Activated CD8-positive, alpha-beta T cell treated with anti-CD3 and anti-CD28 coated beads, Interleukin-2, amount 10 ng/mL, durations not matched to agents 7 days and 5 days (primary cell): ENCODE data around the gene WDR53. TPM values are rescaled to one million over a fixed set of nuclear protein-coding genes. Genes with fewer than 3 reads are reported as not detected.
A peak's percentile ranks its signal among the peaks of the same experiment; 100 is the strongest.
"Not testable (repeated sequence)": the region's sequence is repeated elsewhere in the genome, so short reads cannot be mapped to it uniquely, and the experiment has no call there.

Source experiments
- ATAC-seq: fragments of 150-1000 bp; cut with Tn5 transposase; one replicate; pipeline ENCODE4 v1.10.0; 2021; ENCODE audit warnings: moderate library complexity
- CTCF ChIA-PET: fragments of 350-600 bp; sonication (Branson Sonifier 250); formaldehyde crosslinking; loops from one replicate; lab custom pipeline; 2021; ENCODE audit warnings: antibody characterized with exemption; lab: Charles Lee
- POLR2A ChIA-PET: fragments of 350-600 bp; sonication (Branson Sonifier 250); formaldehyde crosslinking; loops from one replicate; lab custom pipeline; 2021; ENCODE audit warnings: antibody characterized with exemption; lab: Charles Lee
- DNase-seq: peaks from one replicate; pipeline ENCODE4 v3.0.0-alpha.2; 2020
- H3K27ac Mint-ChIP-seq: one replicate; pipeline ENCODE4 v1.8.0; 2021; ENCODE audit warnings: mild to moderate bottlenecking, mixed read lengths
- H3K27me3 Mint-ChIP-seq: one replicate; pipeline ENCODE4 v1.8.0; 2021; ENCODE audit warnings: low read depth, mixed read lengths
- H3K36me3 Mint-ChIP-seq: one replicate; pipeline ENCODE4 v1.8.0; 2021; ENCODE audit warnings: low read depth, mixed read lengths
- H3K4me1 Mint-ChIP-seq: one replicate; pipeline ENCODE4 v1.8.0; 2021; ENCODE audit warnings: low read depth, mixed read lengths
- H3K4me3 Mint-ChIP-seq: one replicate; pipeline ENCODE4 v1.8.0; 2021; ENCODE audit warnings: mild to moderate bottlenecking, mixed read lengths
- H3K9me3 Mint-ChIP-seq: one replicate; pipeline ENCODE4 v1.8.0; 2022; ENCODE audit warnings: mixed read lengths; ENCODE audit not compliant: insufficient read depth
- total RNA-seq, 2 experiments: library from RNA; stranded (reverse); gene quantifications; one replicate each; pipeline ENCODE4 v1.2.3, GENCODE V29; 2021

The WDR53 gene
- total RNA-seq: 10 to 100 TPM; 21.0 to 21.8 TPM

- POLR2A ChIA-PET: interaction anchor here (0.6 to 2.0 kb wide), 23 partner anchors 10 to 376 kb away, joined by 3 to 12 read pairs (median 4); partner anchors contain the start of genes CEP19, NCBP2, PAK2 and PIGX
- CTCF ChIA-PET: interaction anchor here (1.0 to 3.3 kb wide), 7 partner anchors 13 to 401 kb away, joined by 3 to 22 read pairs (median 6); partner anchors contain the start of gene NCBP2
- Mint-ChIP-seq H3K4me3 (peak within 1 kb of the TSS; percentile 96), H3K36me3 (peaks cover 22% of the 10 kb centered on the region), H3K27ac (peak within 1 kb of the TSS; percentile 97), H3K27me3 (no peaks in the 10 kb centered on the region), H3K9me3 (no peaks in the 10 kb centered on the region), H3K4me1 (peaks cover 52% of the 10 kb centered on the region)
- peak; percentile 96 for DNase-seq
- ATAC-seq: peak; percentile 96
These were observed at the start of gene WDR53, which contains the start of gene FBXO45 for GRCh38 chr3:196568246-196569002. Gene WDR53 (minus strand): TSS chr3:196568554. CDS start chr3:196561475, 7,079 bp downstream. Gene FBXO45 (plus strand): TSS chr3:196568660. CDS start chr3:196568985, 325 bp downstream.

DNA sequence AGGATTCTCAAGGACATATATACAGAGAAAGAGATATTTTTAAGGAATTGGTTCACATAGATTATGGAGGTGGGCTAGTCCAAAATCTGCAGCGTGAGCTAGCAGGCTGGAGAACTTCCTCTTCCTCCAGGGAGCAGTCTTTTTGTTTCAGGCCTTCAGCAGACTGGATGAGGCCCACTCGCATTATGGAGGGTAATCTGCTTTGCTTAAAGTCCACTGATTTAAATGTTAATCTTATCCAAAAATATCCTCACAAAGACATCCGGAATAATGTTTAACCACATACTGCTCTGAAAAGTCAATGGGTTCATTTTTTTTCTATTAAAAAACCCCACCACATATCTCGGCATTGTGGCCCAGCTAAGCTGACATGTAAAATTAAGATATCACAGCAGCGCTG lies 48.9 kb upstream of the WDR53 start:
- no peak overlapping the region for H3K27ac Mint-ChIP-seq
- CTCF ChIA-PET: interaction anchor here (1.0 to 1.5 kb wide), 3 partner anchors 8 to 67 kb away, joined by 4 to 11 read pairs (median 8); no protein-coding TSS in a partner anchor
- peaks cover 57% of the 10 kb centered on the region for H3K4me1 Mint-ChIP-seq
- H3K36me3 Mint-ChIP-seq: no peaks in the 10 kb centered on the region
- POLR2A ChIA-PET: interaction anchor here (2.3 kb wide), 1 partner anchor 15 kb away, joined by 10 read pairs; no protein-coding TSS in a partner anchor
- H3K9me3 Mint-ChIP-seq: no peaks in the 10 kb centered on the region
- H3K27me3 Mint-ChIP-seq: no peaks in the 10 kb centered on the region
- DNase-seq: no peak
- ATAC-seq: no peak
- no peak overlapping the region for H3K4me3 Mint-ChIP-seq

GRCh38 chr3:196615234-196615633 lies 46.9 kb upstream of the WDR53 start:
- not testable (repeated sequence) for H3K4me3 Mint-ChIP-seq, ATAC-seq, H3K36me3 Mint-ChIP-seq, H3K27ac Mint-ChIP-seq, H3K9me3 Mint-ChIP-seq, DNase-seq, H3K27me3 Mint-ChIP-seq
- ChIA-PET POLR2A (interaction anchor here (1.2 kb wide), 1 partner anchor 17 kb away, joined by 4 read pairs; no protein-coding TSS in a partner anchor), CTCF (interaction anchor here (0.8 kb wide), 1 partner anchor 70 kb away, joined by 3 read pairs; no protein-coding TSS in a partner anchor)
- H3K4me1 Mint-ChIP-seq: peaks cover 63% of the 10 kb centered on the region

GRCh38 chr3:196611761-196612483 lies 43.6 kb upstream of the WDR53 start:
- Mint-ChIP-seq H3K36me3 (no peaks in the 10 kb centered on the region), H3K9me3 (no peaks in the 10 kb centered on the region), H3K4me1 (peaks cover 58% of the 10 kb centered on the region), H3K27ac (peak overlapping the region; percentile 91), H3K27me3 (no peaks in the 10 kb centered on the region), H3K4me3 (peak overlapping the region; percentile 67)
- ATAC-seq (peak; percentile 46), DNase-seq (peak; percentile 38)
- CTCF ChIA-PET: interaction anchor here (0.8 to 10.2 kb wide), 9 partner anchors 9 to 330 kb away, joined by 3 to 211 read pairs (median 7); partner anchors contain the start of genes NCBP2 and NRROS
- POLR2A ChIA-PET: interaction anchor here (0.7 to 4.6 kb wide), 4 partner anchors 19 to 330 kb away, joined by 3 to 83 read pairs (median 4); partner anchors contain the start of genes NCBP2 and NRROS

- POLR2A ChIA-PET: interaction anchor here (0.6 to 4.6 kb wide), 11 partner anchors 11 to 130 kb away, joined by 3 to 83 read pairs (median 4); partner anchors contain the start of genes CEP19, NRROS and PIGX
- CTCF ChIA-PET: interaction anchor here (0.5 to 10.2 kb wide), 32 partner anchors 7 to 360 kb away, joined by 3 to 211 read pairs (median 5); partner anchors contain the start of genes CEP19, NRROS, PAK2 and PIGX
- H3K4me3 Mint-ChIP-seq: peak overlapping the region; percentile 64
- peaks cover 52% of the 10 kb centered on the region for H3K4me1 Mint-ChIP-seq
- peak overlapping the region; percentile 81 for H3K27ac Mint-ChIP-seq
- DNase-seq (peak; percentile 56), ATAC-seq (peak; percentile 47)
- no peaks in the 10 kb centered on the region for H3K36me3 Mint-ChIP-seq
- H3K27me3 Mint-ChIP-seq: no peaks in the 10 kb centered on the region
- H3K9me3 Mint-ChIP-seq: no peaks in the 10 kb centered on the region
These were observed 41.6 kb upstream of the WDR53 start for GRCh38 chr3:196609805-196610515.

GRCh38 chr3:196609343-196609775 lies 41.0 kb upstream of the WDR53 start:
- ChIA-PET POLR2A (interaction anchor here (0.6 to 4.6 kb wide), 11 partner anchors 11 to 131 kb away, joined by 3 to 83 read pairs (median 4); partner anchors contain the start of genes CEP19, NRROS and PIGX), CTCF (interaction anchor here (0.5 to 10.2 kb wide), 34 partner anchors 8 to 361 kb away, joined by 3 to 211 read pairs (median 5); partner anchors contain the start of genes CEP19, NRROS, PAK2 and PIGX)
- no peaks in the 10 kb centered on the region for H3K27me3 Mint-ChIP-seq
- peak; percentile 97 for DNase-seq
- H3K9me3 Mint-ChIP-seq: no peaks in the 10 kb centered on the region
- peak overlapping the region; percentile 81 for H3K27ac Mint-ChIP-seq
- ATAC-seq: peak; percentile 86
- H3K4me1 Mint-ChIP-seq: peaks cover 56% of the 10 kb centered on the region
- H3K36me3 Mint-ChIP-seq: no peaks in the 10 kb centered on the region
- peak overlapping the region; percentile 64 for H3K4me3 Mint-ChIP-seq

DNA sequence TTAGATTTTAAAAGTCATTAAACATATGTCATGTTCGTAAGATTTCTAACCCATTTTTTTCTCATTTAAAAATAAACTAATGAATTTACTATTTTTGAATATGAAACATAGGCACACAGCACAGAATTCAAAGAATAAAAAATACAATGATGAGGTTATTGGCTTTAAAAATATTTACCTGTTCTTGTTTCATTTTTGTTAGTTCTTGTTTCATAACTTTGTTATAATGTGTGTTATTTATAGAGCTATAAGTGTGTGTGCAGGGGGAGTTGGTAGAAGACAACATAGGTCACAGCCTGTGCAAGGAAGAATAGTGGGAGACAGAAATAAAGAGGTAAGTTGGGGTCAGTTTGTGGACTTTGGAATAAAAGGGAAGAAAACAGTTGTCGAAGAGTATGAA lies 40.3 kb upstream of the WDR53 start:
- CTCF ChIA-PET: interaction anchor here (0.6 to 10.2 kb wide), 20 partner anchors 9 to 361 kb away, joined by 3 to 211 read pairs (median 8); partner anchors contain the start of gene NRROS
- Mint-ChIP-seq H3K4me3 (no peak overlapping the region), H3K9me3 (no peaks in the 10 kb centered on the region), H3K4me1 (peaks cover 53% of the 10 kb centered on the region), H3K27me3 (no peaks in the 10 kb centered on the region), H3K27ac (no peak overlapping the region), H3K36me3 (no peaks in the 10 kb centered on the region)
- ATAC-seq (no peak), DNase-seq (no peak)
- POLR2A ChIA-PET: interaction anchor here (1.4 to 4.6 kb wide), 7 partner anchors 10 to 132 kb away, joined by 3 to 83 read pairs (median 7); no protein-coding TSS in a partner anchor

GRCh38 chr3:196604548-196604947 lies 36.2 kb upstream of the WDR53 start:
- H3K9me3 Mint-ChIP-seq: no peaks in the 10 kb centered on the region
- ATAC-seq (peak; percentile 65), DNase-seq (peak; percentile 74)
- H3K4me3 Mint-ChIP-seq: no peak overlapping the region
- peaks cover 17% of the 10 kb centered on the region for H3K4me1 Mint-ChIP-seq
- no peaks in the 10 kb centered on the region for H3K36me3 Mint-ChIP-seq
- H3K27ac Mint-ChIP-seq: no peak overlapping the region
- CTCF ChIA-PET: interaction anchor here (0.6 to 10.2 kb wide), 22 partner anchors 9 to 252 kb away, joined by 3 to 211 read pairs (median 4); partner anchors contain the start of genes FBXO45 and WDR53
- H3K27me3 Mint-ChIP-seq: no peaks in the 10 kb centered on the region
- POLR2A ChIA-PET: interaction anchor here (0.6 kb wide), 1 partner anchor 41 kb away, joined by 3 read pairs; no protein-coding TSS in a partner anchor

DNA sequence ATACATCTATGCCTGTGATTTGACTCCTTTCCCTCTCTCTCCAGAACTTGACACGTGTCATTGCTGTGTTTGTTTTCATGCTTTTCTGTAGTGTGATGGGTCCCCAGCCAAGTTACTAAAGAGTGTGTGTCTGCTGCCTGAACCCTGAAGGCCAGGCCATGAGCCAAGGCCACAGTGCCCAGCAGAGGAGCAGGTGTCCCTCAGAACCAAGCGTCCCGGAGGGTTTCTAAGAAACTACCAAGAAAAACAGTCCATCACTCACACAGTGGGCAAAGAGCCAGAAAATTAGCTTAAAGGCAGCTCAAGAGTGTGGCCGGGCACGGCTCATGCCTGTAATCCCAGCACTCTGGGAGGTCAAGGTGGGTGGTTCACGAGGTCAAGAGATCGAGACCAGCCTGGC lies 35.3 kb upstream of the WDR53 start:
- Mint-ChIP-seq H3K4me1 (peaks cover 9% of the 10 kb centered on the region), H3K27ac (no peak overlapping the region), H3K4me3 (no peak overlapping the region), H3K36me3 (no peaks in the 10 kb centered on the region), H3K9me3 (no peaks in the 10 kb centered on the region), H3K27me3 (no peaks in the 10 kb centered on the region)
- ChIA-PET CTCF (interaction anchor here (1.1 to 10.2 kb wide), 6 partner anchors 28 to 234 kb away, joined by 3 to 211 read pairs (median 5); no protein-coding TSS in a partner anchor), POLR2A (interaction anchor here (0.6 kb wide), 1 partner anchor 367 kb away, joined by 3 read pairs; no protein-coding TSS in a partner anchor)
- no peak for ATAC-seq
- no peak for DNase-seq

DNA sequence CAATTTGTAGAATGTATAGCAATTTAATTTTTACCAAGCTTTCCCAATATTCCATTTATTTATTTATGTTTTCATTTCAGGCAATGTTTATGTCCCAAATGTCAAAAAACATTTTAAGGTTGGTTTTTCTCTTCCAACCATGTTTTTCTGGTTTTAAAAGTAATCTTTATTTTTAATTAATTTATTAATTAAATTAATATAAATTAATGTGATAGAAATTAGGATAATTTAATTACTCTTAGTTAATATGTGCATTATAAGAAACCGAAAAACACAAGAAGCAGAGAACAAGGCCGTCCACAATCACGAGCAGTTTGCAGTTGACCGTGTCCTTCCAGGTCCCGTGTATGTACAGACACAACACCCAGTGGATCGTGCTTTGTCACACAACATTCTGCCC lies 34.3 kb upstream of the WDR53 start:
- H3K36me3 Mint-ChIP-seq: no peaks in the 10 kb centered on the region
- H3K4me3 Mint-ChIP-seq: no peak overlapping the region
- POLR2A ChIA-PET: no interaction called here
- ATAC-seq (no peak), DNase-seq (no peak)
- peaks cover 19% of the 10 kb centered on the region for H3K4me1 Mint-ChIP-seq
- H3K27me3 Mint-ChIP-seq: peaks cover 6% of the 10 kb centered on the region
- no peaks in the 10 kb centered on the region for H3K9me3 Mint-ChIP-seq
- CTCF ChIA-PET: interaction anchor here (1.1 kb wide), 1 partner anchor 91 kb away, joined by 4 read pairs; no protein-coding TSS in a partner anchor
- H3K27ac Mint-ChIP-seq: no peak overlapping the region
